HCT116 (cell line): Measurements from ENCODE around the gene STK32B. TPM values are rescaled to one million over a fixed set of nuclear protein-coding genes. Genes with fewer than 3 reads are reported as not detected.

Experiments
- ATAC-seq: fragments of 200-7000 bp; cut with Tn5 transposase; 2 replicates; pipeline ENCODE4 v1.9.1; 2020; ENCODE audit warnings: mild to moderate bottlenecking, moderate library complexity
- BruUV-seq: library from RNA; stranded (reverse); fragments of 400-500 nt; replicated peaks from 2 replicates; lab custom pipeline; 2021; lab: Mats Ljungman, UMichigan
- CTCF ChIA-PET: fragments of 300-600 bp; sonication (Branson Sonifier 250); formaldehyde crosslinking; loops from one replicate; lab custom pipeline; 2021; ENCODE audit warnings: antibody characterized with exemption; lab: Charles Lee
- POLR2A ChIA-PET: fragments of 300-600, 350-600 bp; sonication (Branson Sonifier 250); formaldehyde crosslinking; loops from one replicate; lab custom pipeline; 2021; ENCODE audit warnings: antibody characterized with exemption; lab: Charles Lee
- RAD21 ChIA-PET, 2 experiments: fragments of 300-600 bp; sonication (Branson Sonifier 250); formaldehyde crosslinking; loops; one replicate each; lab custom pipeline; 2023; ENCODE audit warnings: low total read pairs in 2 of 2; ENCODE audit not compliant: uncharacterized antibody in 2 of 2, unreplicated experiment in 2 of 2, low non-redundant PET in 1 of 2; lab: Charles Lee
- DNase-seq: peaks from one replicate; pipeline ENCODE4 v3.0.0-alpha.2; 2010; ENCODE audit warnings: low read depth, low spot score
- H2AFZ ChIP-seq: fragments of 200-600 bp; shearing (Covaris generic), sonication (generic); 2 replicates; pipeline ENCODE4 v1.6.1; 2017; ENCODE audit warnings: low read depth, mixed run types, mixed read lengths, antibody characterized with exemption, low read length; ENCODE audit not compliant: poor library complexity, severe bottlenecking
- H3K27ac ChIP-seq: 2 replicates; pipeline ENCODE4 v1.5.1; 2012; ENCODE audit warnings: low read depth, low read length
- H3K27me3 ChIP-seq: fragments of 200-600 bp; sonication (generic); 2 replicates; pipeline ENCODE4 v1.6.1; 2016; ENCODE audit warnings: mixed run types, low read length, mixed read lengths; ENCODE audit not compliant: insufficient read depth
- H3K36me3 ChIP-seq, 2 experiments: fragments of 200-500 bp in 1 of 2; fragments of 200-600 bp in 1 of 2; sonication (Bioruptor generic) in 1 of 2; sonication (generic) in 1 of 2; 2 replicates each; pipeline versions ENCODE4 v1.5.1 to v1.6.1; 2014 to 2016; ENCODE audit warnings: low read length in 2 of 2, inconsistent platforms in 1 of 2, mixed read lengths in 1 of 2, mixed run types in 1 of 2; ENCODE audit not compliant: insufficient read depth in 2 of 2, control insufficient read depth in 1 of 2
- H3K4me1 ChIP-seq, 2 experiments: fragments of 200-600 bp in 1 of 2; sonication (generic) in 1 of 2; 2 replicates each; pipeline versions ENCODE4 v1.5.1 to v1.6.1; 2012 to 2017; ENCODE audit warnings: low read length in 2 of 2, inconsistent platforms in 1 of 2, mild to moderate bottlenecking in 1 of 2, mixed read lengths in 1 of 2, mixed run types in 1 of 2, moderate library complexity in 1 of 2; ENCODE audit not compliant: insufficient read depth in 2 of 2, control insufficient read depth in 1 of 2
- H3K4me2 ChIP-seq: fragments of 200-600 bp; sonication (generic); 2 replicates; pipeline ENCODE4 v1.6.1; 2017; ENCODE audit warnings: mixed run types, low read length, mixed read lengths
- H3K4me3 ChIP-seq, 2 experiments: fragments of 200-600 bp in 1 of 2; sonication (generic) in 1 of 2; replicated peaks in 1 of 2; 2 replicates each; pipeline ENCODE4 v1.5.1; 2011 to 2016; ENCODE audit warnings: low read length in 2 of 2, control low read depth in 1 of 2, low read depth in 1 of 2, mild to moderate bottlenecking in 1 of 2, mixed read lengths in 1 of 2, mixed run types in 1 of 2
- H3K79me2 ChIP-seq: fragments of 200-600 bp; sonication (generic); 2 replicates; pipeline ENCODE4 v1.6.1; 2017; ENCODE audit warnings: mild to moderate bottlenecking, mixed run types, low read length, moderate library complexity, mixed read lengths; ENCODE audit not compliant: insufficient read depth
- H3K9ac ChIP-seq: fragments of 200-600 bp; sonication (generic); 2 replicates; pipeline ENCODE4 v1.6.1; 2016; ENCODE audit warnings: low read length, mixed read lengths
- H3K9me2 ChIP-seq: fragments of 200-600 bp; sonication (generic), shearing (Covaris generic); 2 replicates; pipeline ENCODE4 v1.6.1; 2017; ENCODE audit warnings: mixed run types, mild to moderate bottlenecking, moderate library complexity; ENCODE audit not compliant: insufficient read depth
- H3K9me3 ChIP-seq, 2 experiments: fragments of 200-500 bp in 1 of 2; fragments of 200-600 bp in 1 of 2; sonication (Bioruptor generic) in 1 of 2; sonication (generic) in 1 of 2; 2 replicates each; pipeline ENCODE4 v1.6.1; 2014 to 2017; ENCODE audit warnings: low read length in 2 of 2, mixed read lengths in 2 of 2, inconsistent platforms in 1 of 2, low read depth in 1 of 2, mild to moderate bottlenecking in 1 of 2, mixed run types in 1 of 2, moderate library complexity in 1 of 2; ENCODE audit not compliant: control insufficient read depth in 1 of 2, insufficient read depth in 1 of 2
- H4K20me1 ChIP-seq: fragments of 200-600 bp; sonication (generic), shearing (Covaris generic); 2 replicates; pipeline ENCODE4 v1.6.1; 2017; ENCODE audit warnings: mixed run types, mild to moderate bottlenecking, moderate library complexity; ENCODE audit not compliant: insufficient read depth
- CBX3 ChIP-seq: IDR thresholded peaks from 2 replicates; pipeline ENCODE4 v1.6.1; 2012; ENCODE audit warnings: low read depth
- EZH2 ChIP-seq: fragments of 200-600 bp; sonication (generic); IDR thresholded peaks from 2 replicates; pipeline ENCODE4 v1.6.1; 2017; ENCODE audit warnings: antibody characterized with exemption, mixed run types
- FOSL1 ChIP-seq: IDR thresholded peaks from 2 replicates; pipeline ENCODE4 v1.6.1; 2012; ENCODE audit warnings: low read depth
- SP1 ChIP-seq: IDR thresholded peaks from 2 replicates; pipeline ENCODE4 v1.6.1; 2012; ENCODE audit warnings: low read depth
- TCF7L2 ChIP-seq: IDR thresholded peaks from 2 replicates; pipeline ENCODE4 v1.7.0; 2011; ENCODE audit warnings: borderline replicate concordance, inconsistent platforms; ENCODE audit not compliant: insufficient read depth, insufficient read length; ENCODE audit errors: extremely low read depth
- YY1 ChIP-seq: IDR thresholded peaks from 2 replicates; pipeline ENCODE4 v1.6.1; 2011; ENCODE audit warnings: low read length, low read depth, moderate library complexity, mild to moderate bottlenecking; ENCODE audit not compliant: insufficient replicate concordance; ENCODE audit errors: extremely low read depth
- intact Hi-C: fragments of 100-400 bp; cut with micrococcal nuclease; formaldehyde crosslinking; loops from 2 replicates; pipeline ENCODE4 v1.10.0; 2022
- total RNA-seq: library from RNA; stranded (reverse); gene quantifications from one replicate; pipeline ENCODE4 v1.2.1, GENCODE V29; 2021; ENCODE audit not compliant: unreplicated experiment
- TF ChIP-seq, protein P1 (sequence below): IDR thresholded peaks from 2 replicates; pipeline ENCODE4 v1.6.1; 2012
- TF ChIP-seq, protein P2 (sequence below): IDR thresholded peaks from 2 replicates; pipeline ENCODE4 v1.6.1; 2012; ENCODE audit warnings: low read depth

Gene STK32B
- total RNA-seq, 1 experiment from 2014 or later, result not detected

DNA sequence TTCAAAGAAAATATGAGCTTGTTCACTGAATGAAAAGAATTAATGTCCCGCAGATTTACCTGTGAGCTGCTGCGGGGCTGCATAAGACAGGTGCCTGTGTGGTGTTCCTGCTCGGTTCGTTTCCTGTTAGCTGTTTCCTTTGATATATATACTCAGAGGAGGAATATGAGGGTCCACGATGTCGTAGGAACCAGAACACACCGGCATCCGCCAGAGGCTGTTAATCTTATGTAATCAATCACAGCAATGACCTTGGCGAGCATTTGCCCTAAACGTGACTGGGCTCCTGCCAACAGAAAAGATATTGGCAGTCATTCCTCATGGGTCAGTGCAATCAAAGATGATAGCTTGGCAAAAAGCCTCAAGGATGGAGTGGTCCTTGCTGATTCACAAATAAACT is 396.9 kb downstream of the STK32B start:
- no peak for DNase-seq
- peaks cover 11% of the 10 kb centered on the region for H3K27me3 ChIP-seq
- no peaks in the 10 kb centered on the region for H3K79me2 ChIP-seq
- ChIA-PET CTCF (interaction anchor here (1.6 kb wide), 1 partner anchor 11 kb away, joined by 3 read pairs; no protein-coding TSS in a partner anchor), POLR2A (no interaction called here), RAD21 (no interaction called here)
- H3K27ac ChIP-seq, result no peak overlapping the region
- H3K9ac ChIP-seq, result no peak overlapping the region
- TF ChIP-seq CBX3, result no peak
- no peak for TF ChIP-seq SP1
- no peak for TF ChIP-seq EZH2
- TF ChIP-seq, protein P1, sequence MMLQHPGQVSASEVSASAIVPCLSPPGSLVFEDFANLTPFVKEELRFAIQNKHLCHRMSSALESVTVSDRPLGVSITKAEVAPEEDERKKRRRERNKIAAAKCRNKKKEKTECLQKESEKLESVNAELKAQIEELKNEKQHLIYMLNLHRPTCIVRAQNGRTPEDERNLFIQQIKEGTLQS, result no peak
- TF ChIP-seq YY1, result no peak
- TF ChIP-seq FOSL1, result no peak
- H3K4me2 ChIP-seq, result no peak overlapping the region
- H3K9me3 ChIP-seq, result no peaks in the 10 kb centered on the region
- H3K9me2 ChIP-seq, result no peaks in the 10 kb centered on the region
- no peak overlapping the region for H2AFZ ChIP-seq
- no TSS peak for BruUV-seq
- intact Hi-C loops, result no loop called here
- H3K4me3 ChIP-seq, result no peak overlapping the region
- no peaks in the 10 kb centered on the region for H3K36me3 ChIP-seq
- H3K4me1 ChIP-seq, result no peaks in the 10 kb centered on the region
- no peak for ATAC-seq
- no peaks in the 10 kb centered on the region for H4K20me1 ChIP-seq

DNA sequence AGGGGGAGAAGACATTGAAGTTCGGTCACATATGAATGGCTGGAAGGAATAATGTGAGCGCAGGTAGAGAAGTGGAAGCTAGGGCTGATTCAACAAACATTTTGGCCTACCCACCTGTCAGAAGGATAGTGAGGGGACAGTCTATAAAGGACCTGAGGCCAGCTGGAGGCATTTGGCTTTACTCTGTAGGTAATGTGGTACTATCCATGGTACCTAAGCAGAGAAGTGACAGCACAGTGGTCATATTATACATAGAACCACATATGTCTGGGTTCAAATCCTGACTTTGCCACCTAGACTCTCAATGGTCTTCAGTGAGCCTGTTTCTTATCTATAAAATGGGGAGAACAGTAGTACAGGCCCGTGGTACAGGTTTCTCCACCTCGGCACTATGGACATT is 400.0 kb downstream of the STK32B start:
- DNase-seq, result no peak
- Histone ChIP-seq H3K4me2 (no peak overlapping the region), H3K36me3 (no peaks in the 10 kb centered on the region), H2AFZ (no peak overlapping the region), H3K4me1 (no peaks in the 10 kb centered on the region), H3K79me2 (no peaks in the 10 kb centered on the region), H3K4me3 (no peak overlapping the region), H3K9ac (no peak overlapping the region), H3K9me2 (no peaks in the 10 kb centered on the region), H3K27me3 (peaks cover 35% of the 10 kb centered on the region), H4K20me1 (no peaks in the 10 kb centered on the region), H3K9me3 (no peaks in the 10 kb centered on the region), H3K27ac (no peak overlapping the region)
- BruUV-seq, result no TSS peak
- RAD21 ChIA-PET, result no interaction called here
- no peak for ATAC-seq
- CTCF ChIA-PET, result no interaction called here
- TF ChIP-seq TCF7L2 (no peak), EZH2 (no peak)
- TF ChIP-seq, protein P2, sequence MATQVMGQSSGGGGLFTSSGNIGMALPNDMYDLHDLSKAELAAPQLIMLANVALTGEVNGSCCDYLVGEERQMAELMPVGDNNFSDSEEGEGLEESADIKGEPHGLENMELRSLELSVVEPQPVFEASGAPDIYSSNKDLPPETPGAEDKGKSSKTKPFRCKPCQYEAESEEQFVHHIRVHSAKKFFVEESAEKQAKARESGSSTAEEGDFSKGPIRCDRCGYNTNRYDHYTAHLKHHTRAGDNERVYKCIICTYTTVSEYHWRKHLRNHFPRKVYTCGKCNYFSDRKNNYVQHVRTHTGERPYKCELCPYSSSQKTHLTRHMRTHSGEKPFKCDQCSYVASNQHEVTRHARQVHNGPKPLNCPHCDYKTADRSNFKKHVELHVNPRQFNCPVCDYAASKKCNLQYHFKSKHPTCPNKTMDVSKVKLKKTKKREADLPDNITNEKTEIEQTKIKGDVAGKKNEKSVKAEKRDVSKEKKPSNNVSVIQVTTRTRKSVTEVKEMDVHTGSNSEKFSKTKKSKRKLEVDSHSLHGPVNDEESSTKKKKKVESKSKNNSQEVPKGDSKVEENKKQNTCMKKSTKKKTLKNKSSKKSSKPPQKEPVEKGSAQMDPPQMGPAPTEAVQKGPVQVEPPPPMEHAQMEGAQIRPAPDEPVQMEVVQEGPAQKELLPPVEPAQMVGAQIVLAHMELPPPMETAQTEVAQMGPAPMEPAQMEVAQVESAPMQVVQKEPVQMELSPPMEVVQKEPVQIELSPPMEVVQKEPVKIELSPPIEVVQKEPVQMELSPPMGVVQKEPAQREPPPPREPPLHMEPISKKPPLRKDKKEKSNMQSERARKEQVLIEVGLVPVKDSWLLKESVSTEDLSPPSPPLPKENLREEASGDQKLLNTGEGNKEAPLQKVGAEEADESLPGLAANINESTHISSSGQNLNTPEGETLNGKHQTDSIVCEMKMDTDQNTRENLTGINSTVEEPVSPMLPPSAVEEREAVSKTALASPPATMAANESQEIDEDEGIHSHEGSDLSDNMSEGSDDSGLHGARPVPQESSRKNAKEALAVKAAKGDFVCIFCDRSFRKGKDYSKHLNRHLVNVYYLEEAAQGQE, result peak; percentile 26; the same call in 1 of the 2 replicates
- intact Hi-C loops, result no loop called here
- POLR2A ChIA-PET, result no interaction called here
